Skeletal muscle satellite cell (primary cell): ENCODE measurements around the gene HLA-DRB1.
"Not testable (repeated sequence)": the region's sequence is repeated elsewhere in the genome, so short reads cannot be mapped to it uniquely, and the experiment has no call there.

Experiments
- H3K27me3 ChIP-seq: 2 replicates; pipeline ENCODE4 v1.7.0; 2013; ENCODE audit warnings: low read length; ENCODE audit not compliant: control insufficient read depth, insufficient read depth
- H3K36me3 ChIP-seq: 2 replicates; pipeline ENCODE4 v1.7.0; 2013; ENCODE audit warnings: mild to moderate bottlenecking, control low read depth, low read length; ENCODE audit not compliant: insufficient read depth
- H3K4me1 ChIP-seq: 2 replicates; pipeline ENCODE4 v1.7.0; 2013; ENCODE audit warnings: low read length; ENCODE audit not compliant: control insufficient read depth, insufficient read depth
- H3K4me2 ChIP-seq: 2 replicates; pipeline ENCODE4 v1.7.0; 2013; ENCODE audit warnings: mild to moderate bottlenecking, low read length
- H3K4me3 ChIP-seq: 2 replicates; pipeline ENCODE4 v1.7.0; 2013; ENCODE audit warnings: low read length
- H3K9ac ChIP-seq: 2 replicates; pipeline ENCODE4 v1.7.0; 2013; ENCODE audit warnings: mild to moderate bottlenecking, low read depth, low read length, moderate library complexity
- H3K9me3 ChIP-seq: replicated peaks from 2 replicates; pipeline ENCODE4 v1.7.0; 2013; ENCODE audit warnings: mild to moderate bottlenecking, control low read depth, low read length
- small RNA-seq: library from RNA; depleted of rRNA; stranded (forward); fragments of <200 nt; gene quantifications from one replicate; pipeline ENCODE3, GENCODE V24; 2012

Gene HLA-DRB1

GRCh38 chr6:32551410-32551809 lies 38.2 kb downstream of the HLA-DRB1 start:
- no peak overlapping the region for H3K4me3 ChIP-seq
- no peaks in the 10 kb centered on the region for H3K27me3 ChIP-seq

DNA sequence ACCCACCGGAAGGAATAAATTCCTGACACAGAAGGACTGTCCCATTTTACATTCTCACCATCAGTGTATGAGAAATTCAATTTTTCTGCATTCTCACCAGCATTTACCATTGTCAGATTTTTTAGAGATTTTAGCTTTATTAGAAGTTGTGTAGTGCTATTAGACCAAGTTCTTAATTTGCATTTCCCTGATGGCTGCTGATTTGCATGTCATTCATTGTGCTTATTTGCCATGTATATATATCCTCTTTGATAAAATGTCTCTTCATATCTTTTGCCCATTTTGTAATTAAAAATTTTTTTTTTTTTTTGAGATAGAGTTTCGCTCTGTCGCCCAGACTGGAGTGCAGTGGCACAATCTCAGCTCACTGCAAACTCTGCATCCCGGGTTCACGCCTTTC lies 49.8 kb downstream of the HLA-DRB1 start:
- Histone ChIP-seq H3K4me1 (no peaks in the 10 kb centered on the region), H3K36me3 (no peaks in the 10 kb centered on the region), H3K4me3 (no peak overlapping the region), H3K9ac (no peak overlapping the region), H3K27me3 (no peaks in the 10 kb centered on the region), H3K4me2 (no peak overlapping the region), H3K9me3 (no peaks in the 10 kb centered on the region)

More at GRCh38 chr6:32551410-32551809, 38.2 kb downstream of the HLA-DRB1 start:
- H3K4me2 ChIP-seq = no peak overlapping the region
- H3K9ac ChIP-seq = no peak overlapping the region
- H3K36me3 ChIP-seq = no peaks in the 10 kb centered on the region
- H3K9me3 ChIP-seq = no peaks in the 10 kb centered on the region
- no peaks in the 10 kb centered on the region for H3K4me1 ChIP-seq

DNA sequence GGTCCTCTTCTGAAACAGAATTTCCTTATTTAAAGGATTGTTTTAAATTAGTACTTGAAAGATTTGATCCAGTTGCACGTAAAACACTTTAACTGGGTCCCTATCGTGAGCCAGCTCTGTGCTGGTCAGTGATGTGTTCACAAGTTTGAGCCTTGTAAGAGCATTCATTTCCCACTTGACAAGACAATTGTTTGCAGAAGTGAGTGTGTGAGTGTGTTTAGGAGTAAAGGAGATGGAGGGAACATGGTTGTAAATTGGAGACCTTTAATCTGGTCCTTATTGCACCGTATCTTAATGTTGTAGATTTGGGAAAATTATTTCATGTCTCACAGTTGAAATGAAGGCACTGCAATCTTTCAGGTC lies 59.2 kb downstream of the HLA-DRB1 start:
- not testable (repeated sequence) for H3K36me3 ChIP-seq, H3K4me2 ChIP-seq, H3K9me3 ChIP-seq, H3K9ac ChIP-seq, H3K4me3 ChIP-seq, H3K4me1 ChIP-seq, H3K27me3 ChIP-seq

DNA sequence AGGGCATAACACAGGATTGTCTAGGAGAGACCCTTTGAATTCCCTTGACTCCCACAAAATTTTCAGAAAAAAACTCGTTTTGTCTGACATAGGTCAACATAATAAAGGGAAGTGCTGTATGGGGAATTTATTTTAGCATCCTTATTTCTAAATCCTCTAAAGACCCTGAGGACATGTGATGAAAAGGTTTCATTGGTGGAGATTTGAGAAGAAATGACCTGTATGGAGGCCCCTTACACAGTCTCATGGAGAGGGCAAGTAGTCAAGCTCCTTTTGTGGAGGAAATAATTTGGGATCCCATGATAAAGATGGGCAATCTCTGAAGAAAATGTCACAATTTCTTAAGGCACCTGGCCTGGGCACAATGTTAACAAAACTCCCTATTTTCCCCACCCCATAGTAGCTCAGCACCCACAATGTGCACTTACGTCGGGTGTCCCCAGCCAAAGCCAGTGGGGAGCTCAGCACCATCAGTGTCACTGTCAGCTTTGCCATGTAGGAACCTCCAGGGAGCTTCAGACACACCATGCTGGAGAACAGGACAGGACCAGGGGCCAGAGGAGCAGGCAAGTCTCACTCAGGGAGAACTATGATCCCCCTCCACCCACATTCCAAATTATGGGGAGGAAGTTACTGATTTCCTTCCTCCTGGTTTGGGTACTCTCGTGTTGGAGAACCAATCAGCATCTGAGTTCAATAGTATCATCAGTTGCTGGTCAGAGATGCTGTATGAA lies 59.8 kb downstream of the HLA-DRB1 start, which contains the start of gene HLA-DRB5:
Gene HLA-DRB5, minus strand, starts transcription at position 591 of the 734 bp plus-strand sequence. Its CDS starts 63 bp downstream, at position 528.
- Histone ChIP-seq H3K4me3 (no peak within 1 kb of the TSS), H3K27me3 (no peaks in the 10 kb centered on the region)

More for the DNA sequence above, 59.8 kb downstream of the HLA-DRB1 start, which contains the start of gene HLA-DRB5:
- Histone ChIP-seq H3K4me1 (no peaks in the 10 kb centered on the region), H3K9me3 (no peaks in the 10 kb centered on the region), H3K9ac (no peak within 1 kb of the TSS), H3K36me3 (no peaks in the 10 kb centered on the region), H3K4me2 (no peak within 1 kb of the TSS)

Small RNAs within 50 kb of the gene (small RNA-seq; reads per million reads assigned to genes)
- gene RNU1-61P = 0.21 reads per million
